ENCODE data around the gene CHEK1. TPM values are rescaled to one million over a fixed set of nuclear protein-coding genes. Genes with fewer than 3 reads are reported as not detected.

Gene CHEK1
- total and polyA plus RNA-seq, 2 donors (not counting 3 experiments of a cell fraction or from before 2014, with no cell fraction given), result 15.0 to 66.1 TPM

DNA sequence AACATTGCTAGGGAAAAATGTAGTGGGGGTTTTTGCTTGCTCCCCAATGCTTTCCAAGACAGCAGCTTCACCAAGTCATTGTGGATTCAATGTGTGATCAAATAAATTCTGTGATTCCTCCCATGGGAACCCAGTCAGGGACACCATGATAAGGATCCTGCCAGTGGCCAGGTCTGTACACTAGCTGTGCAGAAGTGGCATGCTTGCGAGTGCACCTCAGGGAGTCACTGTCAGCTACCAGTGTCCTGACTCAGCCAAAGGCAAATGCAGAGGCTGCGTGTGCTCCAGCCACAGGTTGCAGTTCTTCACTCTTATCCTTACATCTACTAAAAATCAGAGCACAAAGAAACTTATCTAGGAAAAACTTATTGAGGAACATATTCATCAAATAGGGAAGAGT, 65.0 kb downstream of the CHEK1 start:
- H3K27me3 ChIP-seq (ENCODE audit: control insufficient read depth in 2 of 2, insufficient read depth in 2 of 2, low read length in 2 of 2), result no peaks in the 10 kb centered on the region
- H3K27ac ChIP-seq (ENCODE audit: insufficient read depth, low read depth, low read length), result no peak overlapping the region
- H2AFZ ChIP-seq (ENCODE audit: low read depth, low read length), result no peak overlapping the region
- POLR2A ChIA-PET, result no interaction called here
- no peaks in the 10 kb centered on the region for H3K36me3 ChIP-seq (ENCODE audit: control insufficient read depth in 2 of 2, extremely low read depth in 1 of 2, insufficient read depth in 2 of 2, low read length in 2 of 2)
- intact Hi-C loops (cut with micrococcal nuclease) (no loop called here), dilution Hi-C loops (cut with MboI; ENCODE audit: extremely low pct_ligation_motif_present, low sequenced_read_pairs) (no loop called here)
- H3K9me1 ChIP-seq (replicated peaks; ENCODE audit: control insufficient read depth, extremely low read depth, insufficient read depth, low read length), result no peaks in the 10 kb centered on the region
- TF ChIP-seq, protein P1, sequence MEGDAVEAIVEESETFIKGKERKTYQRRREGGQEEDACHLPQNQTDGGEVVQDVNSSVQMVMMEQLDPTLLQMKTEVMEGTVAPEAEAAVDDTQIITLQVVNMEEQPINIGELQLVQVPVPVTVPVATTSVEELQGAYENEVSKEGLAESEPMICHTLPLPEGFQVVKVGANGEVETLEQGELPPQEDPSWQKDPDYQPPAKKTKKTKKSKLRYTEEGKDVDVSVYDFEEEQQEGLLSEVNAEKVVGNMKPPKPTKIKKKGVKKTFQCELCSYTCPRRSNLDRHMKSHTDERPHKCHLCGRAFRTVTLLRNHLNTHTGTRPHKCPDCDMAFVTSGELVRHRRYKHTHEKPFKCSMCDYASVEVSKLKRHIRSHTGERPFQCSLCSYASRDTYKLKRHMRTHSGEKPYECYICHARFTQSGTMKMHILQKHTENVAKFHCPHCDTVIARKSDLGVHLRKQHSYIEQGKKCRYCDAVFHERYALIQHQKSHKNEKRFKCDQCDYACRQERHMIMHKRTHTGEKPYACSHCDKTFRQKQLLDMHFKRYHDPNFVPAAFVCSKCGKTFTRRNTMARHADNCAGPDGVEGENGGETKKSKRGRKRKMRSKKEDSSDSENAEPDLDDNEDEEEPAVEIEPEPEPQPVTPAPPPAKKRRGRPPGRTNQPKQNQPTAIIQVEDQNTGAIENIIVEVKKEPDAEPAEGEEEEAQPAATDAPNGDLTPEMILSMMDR (IDR thresholded peaks at IDR 0.05; ENCODE audit: extremely low read depth in 1 of 2, insufficient read depth in 1 of 2, low read depth in 1 of 2, low read length in 2 of 2), result no peak
- TF ChIP-seq FOS (IDR thresholded peaks at IDR 0.05; ENCODE audit: borderline replicate concordance, insufficient read depth, low read length), result no peak
- TF ChIP-seq POLR2AphosphoS5 (IDR thresholded peaks at IDR 0.05; ENCODE audit: insufficient read depth, low read depth, low read length), result no peak
- no peak for TF ChIP-seq POLR2A (IDR thresholded peaks at IDR 0.05; ENCODE audit: low read depth, low read length)
- no peak for TF ChIP-seq MYC (IDR thresholded peaks at IDR 0.05; ENCODE audit: low read depth, low read length)
- TF ChIP-seq JUN (IDR thresholded peaks at IDR 0.05; ENCODE audit: borderline replicate concordance, insufficient read depth, insufficient read length, low read depth), result no peak
- no peak for TF ChIP-seq MAX (IDR thresholded peaks at IDR 0.05; ENCODE audit: insufficient read depth, insufficient read length)
- no peak for TF ChIP-seq EZH2 (IDR thresholded peaks at IDR 0.05; ENCODE audit: borderline replicate concordance, low read depth, low read length, severe bottlenecking)
- no peak for TF ChIP-seq GATA2 (IDR thresholded peaks at IDR 0.05; ENCODE audit: insufficient read depth, insufficient read length, low read depth, low read length)
- FAIRE-seq, result no peak
- no peak overlapping the region for H3K4me2 ChIP-seq (ENCODE audit: insufficient read depth, low read length)
- no peaks in the 10 kb centered on the region for H3K79me2 ChIP-seq (ENCODE audit: control insufficient read depth, insufficient read depth, low read length)
- no peaks in the 10 kb centered on the region for H4K20me1 ChIP-seq (replicated peaks; ENCODE audit: control insufficient read depth, extremely low read depth, insufficient read depth, low read length)
- DNase-seq (ENCODE audit: low read depth, low spot score), result no peak
- no peaks in the 10 kb centered on the region for H3K4me1 ChIP-seq (ENCODE audit: control insufficient read depth, extremely low read depth, insufficient read depth, low read length)
- CTCF ChIA-PET, result interaction anchor here (1.0 to 1.5 kb wide), 3 partner anchors 11 to 38 kb away, joined by 3 to 5 read pairs (median 3); no protein-coding TSS in a partner anchor
- H3K4me3 ChIP-seq (replicated peaks in 1 of 3; ENCODE audit: insufficient read depth in 1 of 3, low read depth in 1 of 3, low read length in 3 of 3), result no peak overlapping the region
- H3K9ac ChIP-seq (replicated peaks; ENCODE audit: extremely low read depth, insufficient read depth, low read length), result no peak overlapping the region
- BruUV-seq (replicated peaks), result no TSS peak
- no peaks in the 10 kb centered on the region for H3K9me3 ChIP-seq (replicated peaks; ENCODE audit: control insufficient read depth, insufficient read depth, low read length)
